Inflammatory macrophage treated with lipopolysaccharide for 1 hour (primary cell): ENCODE measurements around the gene ARHGAP31.
"Not testable (repeated sequence)": the region's sequence is repeated elsewhere in the genome, so short reads cannot be mapped to it uniquely, and the experiment has no call there.

ENCODE experiments used
- DNase-seq, 2 donors: peaks; one replicate each; pipeline ENCODE4 v3.0.0-alpha.2; 2020 to 2022

Gene ARHGAP31

GRCh38 chr3:119294696-119295671 lies 801 bp downstream of the ARHGAP31 start:
- peak in 1 of 2 donors; percentile 34 for DNase-seq

GRCh38 chr3:119295816-119296726 lies 1.9 kb downstream of the ARHGAP31 start:
- peak in 1 of 2 donors; percentile 59 for DNase-seq

GRCh38 chr3:119296727-119297122 lies 2.5 kb downstream of the ARHGAP31 start:
- DNase-seq = no peak

- DNase-seq = no peak
Observed at GRCh38 chr3:119297169-119297568, 3.0 kb downstream of the ARHGAP31 start.

GRCh38 chr3:119298565-119298941 lies 4.4 kb downstream of the ARHGAP31 start:
- DNase-seq = no peak

GRCh38 chr3:119300991-119301391 lies 6.8 kb downstream of the ARHGAP31 start:
- DNase-seq = peak; percentile 85 to 92

GRCh38 chr3:119301662-119302061 lies 7.5 kb downstream of the ARHGAP31 start:
- DNase-seq = peak; percentile 62 to 65

- DNase-seq = peak in 1 of 2 donors; percentile 53
Observed at GRCh38 chr3:119302697-119303551, 8.7 kb downstream of the ARHGAP31 start.

- no peak for DNase-seq
Observed at GRCh38 chr3:119304201-119304713, 10.1 kb downstream of the ARHGAP31 start.

GRCh38 chr3:119305286-119305685 lies 11.1 kb downstream of the ARHGAP31 start:
- DNase-seq = peak; percentile 63 to 70

GRCh38 chr3:119306378-119306777 lies 12.2 kb downstream of the ARHGAP31 start:
- DNase-seq = not testable (repeated sequence)

- DNase-seq = no peak
Observed at GRCh38 chr3:119308355-119308754, 14.2 kb downstream of the ARHGAP31 start.

GRCh38 chr3:119309591-119309990 lies 15.4 kb downstream of the ARHGAP31 start:
- DNase-seq = no peak

GRCh38 chr3:119310071-119310470 lies 15.9 kb downstream of the ARHGAP31 start:
- no peak for DNase-seq

- DNase-seq = peak; percentile 71 to 73
Observed at GRCh38 chr3:119311081-119311925, 17.1 kb downstream of the ARHGAP31 start.

- DNase-seq = no peak
Observed at GRCh38 chr3:119313461-119313860, 19.3 kb downstream of the ARHGAP31 start.

- no peak for DNase-seq
Observed at GRCh38 chr3:119314821-119315220, 20.6 kb downstream of the ARHGAP31 start.

GRCh38 chr3:119315600-119316312 lies 21.6 kb downstream of the ARHGAP31 start:
- no peak for DNase-seq

GRCh38 chr3:119316313-119316670 lies 22.1 kb downstream of the ARHGAP31 start:
- DNase-seq = no peak

- DNase-seq = no peak
Observed at GRCh38 chr3:119318876-119319275, 24.7 kb downstream of the ARHGAP31 start.

- no peak for DNase-seq
Observed at GRCh38 chr3:119319311-119319710, 25.1 kb downstream of the ARHGAP31 start.
